ENCODE results near the gene LHFPL4. TPM values are rescaled to one million over a fixed set of nuclear protein-coding genes. Genes with fewer than 3 reads are reported as not detected.

LHFPL4 gene
- 0.07 to 0.15 TPM (median 0.10 TPM) in 5 replicates for total RNA-seq (2022; extraction: Qiagen RNA extraction)

GRCh38 chr3:9553021-9553947 lies at the start of gene LHFPL4:
Gene LHFPL4, minus strand, starts transcription at chr3:9553822. Its CDS starts 1,143 bp downstream, at chr3:9552679.

Other genes starting within 250 kb of the LHFPL4 start
- gene THUMPD3, start 190.8 kb downstream of the LHFPL4 start, total RNA-seq (2022; extraction: Qiagen RNA extraction) = 50.0 to 56.6 TPM (median 51.0 TPM) in 5 replicates
- 40.2 to 50.8 TPM (median 42.2 TPM) in 5 replicates for gene SETD5, start 156.2 kb downstream of the LHFPL4 start, total RNA-seq (2022; extraction: Qiagen RNA extraction)
- gene MTMR14, start 95.7 kb upstream of the LHFPL4 start, total RNA-seq (2022; extraction: Qiagen RNA extraction) = 27.8 to 31.6 TPM (median 30.5 TPM) in 5 replicates
- gene CPNE9, start 150.0 kb upstream of the LHFPL4 start, total RNA-seq (2022; extraction: Qiagen RNA extraction) = 0.08 to 0.29 TPM (median 0.15 TPM) in 5 replicates
- gene BRPF1, start 177.9 kb upstream of the LHFPL4 start, total RNA-seq (2022; extraction: Qiagen RNA extraction) = 16.6 to 19.2 TPM (median 18.1 TPM) in 5 replicates
- gene OGG1, start 196.1 kb upstream of the LHFPL4 start, total RNA-seq (2022; extraction: Qiagen RNA extraction) = 14.0 to 19.3 TPM (median 17.1 TPM) in 5 replicates
- 15.0 to 17.7 TPM (median 16.1 TPM) in 5 replicates for gene CAMK1, start 216.1 kb upstream of the LHFPL4 start, total RNA-seq (2022; extraction: Qiagen RNA extraction)
- 56.4 to 63.0 TPM (median 61.5 TPM) in 5 replicates for gene TADA3, start 238.7 kb upstream of the LHFPL4 start, total RNA-seq (2022; extraction: Qiagen RNA extraction)
- 149 to 257 TPM (median 152 TPM) in 5 replicates for gene ARPC4, start 239.3 kb upstream of the LHFPL4 start, total RNA-seq (2022; extraction: Qiagen RNA extraction)

Measured in A549 treated with AZD2906 at 1 μM for 4 hours (cell line).